ENCODE results near the gene ARSB. TPM values are rescaled to one million over a fixed set of nuclear protein-coding genes. Genes with fewer than 3 reads are reported as not detected.

The ARSB gene
- total and polyA plus RNA-seq, 7 experiments from 2014 or later: 3.3 to 10.8 (median 4.8) TPM

DNA sequence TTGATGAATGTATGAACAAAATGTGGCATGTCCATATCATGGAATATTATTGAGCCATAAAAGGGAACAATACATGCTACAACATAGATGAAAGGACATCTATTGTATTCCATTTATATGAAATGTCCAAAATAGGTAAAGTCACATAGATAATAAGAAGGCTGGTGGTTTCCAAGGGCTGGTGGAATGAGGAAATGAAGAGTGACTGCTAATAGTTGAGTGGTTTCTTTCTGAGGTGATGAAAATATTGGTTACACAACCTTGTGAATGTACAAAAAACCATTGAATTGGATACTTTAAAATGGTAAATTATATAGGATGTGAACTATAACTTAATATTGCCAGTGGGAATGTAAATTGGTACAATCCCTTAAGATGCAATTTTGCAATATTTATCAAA, 5.2 kb downstream of the ARSB start:
- H3K36me3 Mint-ChIP-seq: peaks cover 0 to 3% (median 0%) of the 10 kb centered on the region in 5 donors
- no peak overlapping the region for H3K4me3 Mint-ChIP-seq
- H3K9me3 Mint-ChIP-seq: no peaks in the 10 kb centered on the region
- POLR2A ChIA-PET: no interaction called here
- CTCF ChIA-PET: interaction anchor here (0.6 to 1.2 kb wide), 3 partner anchors 47 to 1695 kb away, joined by 3 to 4 read pairs (median 3); no protein-coding TSS in a partner anchor
- H3K27me3 Mint-ChIP-seq: no peaks in the 10 kb centered on the region
- Histone ChIP-seq H3K4me1 (ENCODE audit: control insufficient read depth in 2 of 2, insufficient read depth in 2 of 2, low read length in 2 of 2) (peaks cover 0 to 8% of the 10 kb centered on the region in 2 donors), H3K9me3 (ENCODE audit: control insufficient read depth in 2 of 3, low read length in 3 of 3) (no peaks in the 10 kb centered on the region), H3K27me3 (ENCODE audit: control insufficient read depth in 2 of 2, insufficient read depth in 2 of 2, low read length in 2 of 2) (no peaks in the 10 kb centered on the region), H3K4me3 (ENCODE audit: low read length) (no peak overlapping the region), H3K27ac (ENCODE audit: low read depth, low read length) (no peak overlapping the region), H3K36me3 (ENCODE audit: control insufficient read depth in 2 of 3, insufficient read depth in 3 of 3, low read length in 3 of 3) (no peaks in the 10 kb centered on the region)
- intact Hi-C loops (cut with micrococcal nuclease): loop anchor here (5.0 to 10.0 kb wide), 8 partner anchors 78 to 1945 kb away; partner anchors contain the start of genes AGGF1 (in 1 of the 2), DHFR (in 1 of the 2), HOMER1 (in 1 of the 2) and MSH3 (in 1 of the 2)
- H3K27ac Mint-ChIP-seq: no peak overlapping the region
- DNase-seq (no peak), ATAC-seq (no peak)
- peaks cover 10 to 27% (median 16%) of the 10 kb centered on the region in 7 donors for H3K4me1 Mint-ChIP-seq

DNA sequence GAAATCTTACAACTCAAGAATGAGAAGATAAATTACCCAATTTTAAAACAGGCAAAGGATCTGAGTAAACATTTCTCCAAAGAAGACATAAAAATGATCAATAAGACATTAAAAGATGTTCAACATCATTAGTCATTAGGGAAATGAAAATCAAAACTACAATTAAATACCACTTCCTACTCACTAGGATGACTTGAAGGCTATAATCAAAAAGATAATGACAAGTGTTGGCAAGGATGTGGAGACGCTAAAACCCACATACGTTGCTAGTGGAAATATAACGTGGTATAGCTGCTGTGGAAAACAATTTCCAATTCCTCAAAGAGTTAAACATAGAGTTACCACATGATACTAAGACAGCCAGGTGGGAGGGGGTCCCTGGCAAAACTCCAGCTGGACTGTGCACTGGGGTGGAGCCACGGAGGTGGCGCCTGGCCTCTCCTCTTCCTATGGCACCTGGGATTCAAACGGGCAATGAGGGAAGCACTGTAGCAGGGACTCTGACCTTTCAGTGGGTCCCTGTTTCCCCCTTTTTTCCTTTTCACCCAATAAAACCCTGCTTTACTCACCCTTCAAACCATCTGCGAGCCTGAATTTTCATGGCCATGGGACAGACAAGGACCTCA, 5.9 kb downstream of the ARSB start:
- H3K4me3 Mint-ChIP-seq: no peak overlapping the region
- peaks cover 0 to 8% of the 10 kb centered on the region in 2 donors for H3K4me1 ChIP-seq (ENCODE audit: control insufficient read depth in 2 of 2, insufficient read depth in 2 of 2, low read length in 2 of 2)

GRCh38 chr5:78975035-78975434, 10.1 kb downstream of the ARSB start:
- no peaks in the 10 kb centered on the region for H3K27me3 Mint-ChIP-seq
- Histone ChIP-seq H3K4me3 (ENCODE audit: low read length) (no peak overlapping the region), H3K36me3 (ENCODE audit: control insufficient read depth in 2 of 3, insufficient read depth in 3 of 3, low read length in 3 of 3) (no peaks in the 10 kb centered on the region), H3K4me1 (ENCODE audit: control insufficient read depth in 2 of 2, insufficient read depth in 2 of 2, low read length in 2 of 2) (no peaks in the 10 kb centered on the region), H3K27ac (ENCODE audit: low read depth, low read length) (no peak overlapping the region), H3K9me3 (ENCODE audit: control insufficient read depth in 2 of 3, low read length in 3 of 3) (no peaks in the 10 kb centered on the region), H3K27me3 (ENCODE audit: control insufficient read depth in 2 of 2, insufficient read depth in 2 of 2, low read length in 2 of 2) (no peaks in the 10 kb centered on the region)
- peaks cover 0 to 1% (median 0%) of the 10 kb centered on the region in 11 donors for H3K9me3 Mint-ChIP-seq
- intact Hi-C loops (cut with micrococcal nuclease): no loop called here
- no peak overlapping the region for H3K27ac Mint-ChIP-seq
- peaks cover 0 to 3% (median 0%) of the 10 kb centered on the region in 5 donors for H3K36me3 Mint-ChIP-seq
- no peak for DNase-seq
- H3K4me1 Mint-ChIP-seq: peaks cover 0 to 8% (median 4%) of the 10 kb centered on the region in 7 donors
- POLR2A ChIA-PET: no interaction called here
- ATAC-seq: no peak
- H3K4me3 Mint-ChIP-seq: no peak overlapping the region
- CTCF ChIA-PET: interaction anchor here (0.8 kb wide), 1 partner anchor 159 kb away, joined by 3 read pairs; no protein-coding TSS in a partner anchor

More for the DNA sequence above, 5.9 kb downstream of the ARSB start:
- Mint-ChIP-seq H3K9me3 (no peaks in the 10 kb centered on the region), H3K27ac (no peak overlapping the region), H3K27me3 (no peaks in the 10 kb centered on the region), H3K36me3 (peaks cover 0 to 3% (median 0%) of the 10 kb centered on the region in 5 donors), H3K4me1 (peaks cover 10 to 27% (median 16%) of the 10 kb centered on the region in 7 donors)
- Histone ChIP-seq H3K27ac (ENCODE audit: low read depth, low read length) (no peak overlapping the region), H3K36me3 (ENCODE audit: control insufficient read depth in 2 of 3, insufficient read depth in 3 of 3, low read length in 3 of 3) (no peaks in the 10 kb centered on the region), H3K27me3 (ENCODE audit: control insufficient read depth in 2 of 2, insufficient read depth in 2 of 2, low read length in 2 of 2) (no peaks in the 10 kb centered on the region), H3K9me3 (ENCODE audit: control insufficient read depth in 2 of 3, low read length in 3 of 3) (no peaks in the 10 kb centered on the region), H3K4me3 (ENCODE audit: low read length) (no peak overlapping the region)
- CTCF ChIA-PET: no interaction called here
- intact Hi-C loops (cut with micrococcal nuclease): no loop called here
- DNase-seq (no peak), ATAC-seq (no peak)
- POLR2A ChIA-PET: no interaction called here

- Histone ChIP-seq H3K27ac (ENCODE audit: low read depth, low read length) (no peak overlapping the region), H3K4me1 (ENCODE audit: control insufficient read depth in 2 of 2, insufficient read depth in 2 of 2, low read length in 2 of 2) (no peaks in the 10 kb centered on the region), H3K4me3 (ENCODE audit: low read length) (no peak overlapping the region), H3K27me3 (ENCODE audit: control insufficient read depth in 2 of 2, insufficient read depth in 2 of 2, low read length in 2 of 2) (no peaks in the 10 kb centered on the region), H3K9me3 (ENCODE audit: control insufficient read depth in 2 of 3, low read length in 3 of 3) (no peaks in the 10 kb centered on the region), H3K36me3 (ENCODE audit: control insufficient read depth in 2 of 3, insufficient read depth in 3 of 3, low read length in 3 of 3) (no peaks in the 10 kb centered on the region)
- ATAC-seq: no peak
- ChIA-PET CTCF (interaction anchor here (0.8 kb wide), 1 partner anchor 159 kb away, joined by 3 read pairs; no protein-coding TSS in a partner anchor), POLR2A (no interaction called here)
- Mint-ChIP-seq H3K27me3 (no peaks in the 10 kb centered on the region), H3K36me3 (peaks cover 0 to 3% (median 0%) of the 10 kb centered on the region in 5 donors), H3K27ac (no peak overlapping the region), H3K4me3 (no peak overlapping the region), H3K4me1 (peaks cover 0 to 8% (median 4%) of the 10 kb centered on the region in 7 donors), H3K9me3 (peaks cover 0 to 1% (median 0%) of the 10 kb centered on the region in 11 donors)
- intact Hi-C loops (cut with micrococcal nuclease): no loop called here
- DNase-seq: no peak
Measured at GRCh38 chr5:78974601-78975000, 10.5 kb downstream of the ARSB start.

GRCh38 chr5:78974011-78974410, 11.1 kb downstream of the ARSB start:
- Histone ChIP-seq H3K27ac (ENCODE audit: low read depth, low read length) (no peak overlapping the region), H3K27me3 (ENCODE audit: control insufficient read depth in 2 of 2, insufficient read depth in 2 of 2, low read length in 2 of 2) (no peaks in the 10 kb centered on the region), H3K9me3 (ENCODE audit: control insufficient read depth in 2 of 3, low read length in 3 of 3) (no peaks in the 10 kb centered on the region), H3K4me1 (ENCODE audit: control insufficient read depth in 2 of 2, insufficient read depth in 2 of 2, low read length in 2 of 2) (no peaks in the 10 kb centered on the region), H3K36me3 (ENCODE audit: control insufficient read depth in 2 of 3, insufficient read depth in 3 of 3, low read length in 3 of 3) (no peaks in the 10 kb centered on the region), H3K4me3 (ENCODE audit: low read length) (no peak overlapping the region)
- DNase-seq (no peak), ATAC-seq (no peak)
- no peak overlapping the region for H3K27ac Mint-ChIP-seq
- peaks cover 0 to 8% (median 2%) of the 10 kb centered on the region in 7 donors for H3K4me1 Mint-ChIP-seq
- H3K27me3 Mint-ChIP-seq: no peaks in the 10 kb centered on the region
- no peak overlapping the region for H3K4me3 Mint-ChIP-seq
- peaks cover 0 to 1% (median 0%) of the 10 kb centered on the region in 11 donors for H3K9me3 Mint-ChIP-seq
- CTCF ChIA-PET: no interaction called here
- H3K36me3 Mint-ChIP-seq: peaks cover 0 to 3% (median 0%) of the 10 kb centered on the region in 5 donors
- POLR2A ChIA-PET: interaction anchor here (0.6 kb wide), 1 partner anchor 264 kb away, joined by 3 read pairs; no protein-coding TSS in a partner anchor
- intact Hi-C loops (cut with micrococcal nuclease): no loop called here

GRCh38 chr5:78972654-78973428, 12.3 kb downstream of the ARSB start:
- Mint-ChIP-seq H3K27me3 (no peaks in the 10 kb centered on the region), H3K4me3 (no peak overlapping the region), H3K36me3 (peaks cover 0 to 10% (median 2%) of the 10 kb centered on the region in 5 donors), H3K27ac (no peak overlapping the region), H3K9me3 (peaks cover 0 to 1% (median 0%) of the 10 kb centered on the region in 11 donors), H3K4me1 (peaks cover 0 to 8% (median 0%) of the 10 kb centered on the region in 7 donors)
- H3K27ac ChIP-seq (ENCODE audit: low read depth, low read length): no peak overlapping the region
- H3K4me1 ChIP-seq (ENCODE audit: control insufficient read depth in 2 of 2, insufficient read depth in 2 of 2, low read length in 2 of 2): no peaks in the 10 kb centered on the region
- no peaks in the 10 kb centered on the region for H3K9me3 ChIP-seq (ENCODE audit: control insufficient read depth in 2 of 3, low read length in 3 of 3)
- POLR2A ChIA-PET: interaction anchor here (1.1 kb wide), 1 partner anchor 14 kb away, joined by 3 read pairs; no protein-coding TSS in a partner anchor
- CTCF ChIA-PET: no interaction called here
- intact Hi-C loops (cut with micrococcal nuclease): no loop called here
- DNase-seq (no peak), ATAC-seq (peak; percentile 40)
- H3K27me3 ChIP-seq (ENCODE audit: control insufficient read depth in 2 of 2, insufficient read depth in 2 of 2, low read length in 2 of 2): no peaks in the 10 kb centered on the region
- H3K36me3 ChIP-seq (ENCODE audit: control insufficient read depth in 2 of 3, insufficient read depth in 3 of 3, low read length in 3 of 3): no peaks in the 10 kb centered on the region
- H3K4me3 ChIP-seq (ENCODE audit: low read length): no peak overlapping the region

Data from naive thymus-derived CD4-positive, alpha-beta T cell (primary cell).